ENCODE results near the gene ERC1.

- TF ChIP-seq CTCF (IDR thresholded peaks at IDR 0.05) = no peak
- TF ChIP-seq POLR2A (IDR thresholded peaks at IDR 0.05) = no peak
Measured at GRCh38 chr12:1069846-1070245, 78.8 kb downstream of the ERC1 start.

Measured in suprapubic skin (tissue), 3 donors.